ENCODE results near the gene SPATA31C2.

DNA sequence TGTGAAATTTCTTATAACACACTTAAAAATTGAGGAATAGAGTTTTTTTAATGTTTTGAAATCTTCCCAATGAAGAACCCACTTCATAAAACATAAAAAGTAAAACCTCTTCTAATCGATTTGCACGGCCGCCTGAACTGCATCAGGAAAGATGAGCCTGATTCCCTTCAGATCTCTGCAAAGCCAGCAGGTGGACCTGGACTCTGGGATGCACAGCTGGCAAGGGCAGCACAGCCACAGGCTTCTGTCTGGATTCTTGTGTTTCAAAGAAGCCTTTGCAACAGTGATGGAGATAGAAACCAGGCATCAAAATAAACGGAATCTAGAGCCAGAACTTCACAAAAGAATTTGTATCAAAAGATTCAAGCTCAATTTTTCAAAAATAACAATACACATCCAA, 36.0 kb upstream of the SPATA31C2 start:
- no peak for TF ChIP-seq POLR2A (IDR thresholded peaks at IDR 0.05; ENCODE audit: low read length)
- no peak for TF ChIP-seq GATA1 (IDR thresholded peaks at IDR 0.05; ENCODE audit: low read depth, low read length)
